Measurements from ENCODE around the gene ISLR.

The ISLR gene

DNA sequence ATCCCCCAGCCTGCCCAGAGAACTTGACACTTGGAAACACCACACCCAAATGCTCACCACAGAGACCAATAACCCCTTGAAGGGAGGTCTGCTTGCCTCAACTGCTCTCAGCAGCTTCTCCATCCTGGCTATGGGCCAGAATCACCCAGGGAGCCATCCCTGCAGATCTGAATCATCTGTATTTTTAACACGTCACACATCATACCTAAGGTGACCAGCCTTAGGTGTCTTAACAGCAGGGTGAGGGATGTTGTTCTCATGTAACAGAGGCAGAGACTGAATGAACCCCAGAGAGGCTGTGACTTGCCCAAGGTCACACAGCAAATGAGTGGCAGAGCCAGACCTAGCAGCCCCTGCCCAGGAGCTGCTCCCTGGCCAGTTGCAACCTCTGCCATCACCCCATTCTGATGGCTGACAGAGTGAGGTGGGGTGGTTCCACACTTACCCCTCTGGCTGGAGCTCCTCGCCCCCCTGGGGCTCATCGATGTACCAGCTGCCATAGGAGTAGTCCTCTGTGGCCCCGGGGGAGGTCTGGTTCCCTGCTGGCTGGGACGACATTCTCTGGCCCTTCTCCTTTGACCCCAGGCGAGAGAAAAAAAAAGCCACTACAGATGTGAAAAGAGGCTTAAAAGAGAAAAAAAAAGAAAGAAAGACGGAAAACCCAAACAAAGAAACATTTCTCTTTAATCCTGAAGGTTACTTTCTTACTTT, 28.4 kb downstream of the ISLR start:
- DNase-seq = no peak
- TF ChIP-seq POLR2A (IDR thresholded peaks at IDR 0.05; ENCODE audit: low read length) = no peak
- TF ChIP-seq GATA1 (IDR thresholded peaks at IDR 0.05; ENCODE audit: low read depth, low read length) = no peak

GRCh38 chr15:74202452-74203401, 29.2 kb downstream of the ISLR start, which contains the start of gene STRA6:
Gene STRA6 (minus strand): TSS chr15:74202787. CDS start chr15:74202267, 520 bp downstream.
- DNase-seq = peak; percentile 39 to 40
- TF ChIP-seq POLR2A (IDR thresholded peaks at IDR 0.05; ENCODE audit: low read length) (no peak), GATA1 (IDR thresholded peaks at IDR 0.05; ENCODE audit: low read depth, low read length) (no peak)

DNA sequence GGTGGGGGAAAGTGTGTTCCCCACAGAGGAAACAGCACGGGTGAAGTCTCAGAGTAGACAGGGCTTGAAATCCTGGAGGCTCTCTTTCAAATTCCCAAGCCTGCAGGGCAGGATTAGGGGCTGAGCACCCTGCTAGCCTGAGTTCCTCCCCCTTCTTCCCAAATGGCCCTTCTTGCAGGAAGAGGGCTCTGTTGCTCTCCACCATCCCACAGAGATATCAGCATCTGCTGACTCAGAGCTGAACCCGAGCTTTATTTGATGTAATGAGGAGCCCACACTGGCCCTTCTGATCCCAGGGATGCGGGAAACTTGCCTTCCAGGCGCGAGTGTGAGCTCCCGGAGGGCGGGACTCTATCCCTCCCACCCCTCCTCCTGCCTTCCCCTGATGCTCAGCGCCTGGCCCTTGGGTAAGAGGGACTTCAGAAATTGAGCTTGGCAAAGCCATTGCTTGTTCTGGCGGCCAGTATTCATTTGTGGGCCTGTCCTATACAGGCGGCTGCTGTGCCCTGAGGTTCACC, 30.5 kb downstream of the ISLR start:
- DNase-seq = no peak
- TF ChIP-seq POLR2A (IDR thresholded peaks at IDR 0.05; ENCODE audit: low read length) = no peak
- no peak for TF ChIP-seq GATA1 (IDR thresholded peaks at IDR 0.05; ENCODE audit: low read depth, low read length)

DNA sequence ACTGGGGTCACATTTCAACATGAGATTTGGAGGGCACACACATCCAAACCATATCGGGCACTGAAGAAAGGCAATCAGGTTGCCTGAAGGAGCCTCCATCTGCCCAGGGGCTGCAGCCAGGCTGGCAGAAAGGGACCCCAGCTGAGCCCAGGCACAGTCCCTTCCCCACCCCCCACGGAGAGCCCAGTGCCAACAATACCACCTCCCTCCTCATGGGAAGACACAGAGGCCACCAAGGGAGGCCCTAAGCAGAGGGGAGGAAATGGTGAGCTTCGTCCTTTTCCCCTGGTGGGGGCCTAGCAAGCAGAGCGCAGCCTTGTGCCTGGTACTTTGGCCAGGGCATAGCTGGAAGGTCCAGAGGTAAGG, 32.1 kb downstream of the ISLR start:
- no peak for DNase-seq
- TF ChIP-seq GATA1 (IDR thresholded peaks at IDR 0.05; ENCODE audit: low read depth, low read length) (no peak), POLR2A (IDR thresholded peaks at IDR 0.05; ENCODE audit: low read length) (no peak)

DNA sequence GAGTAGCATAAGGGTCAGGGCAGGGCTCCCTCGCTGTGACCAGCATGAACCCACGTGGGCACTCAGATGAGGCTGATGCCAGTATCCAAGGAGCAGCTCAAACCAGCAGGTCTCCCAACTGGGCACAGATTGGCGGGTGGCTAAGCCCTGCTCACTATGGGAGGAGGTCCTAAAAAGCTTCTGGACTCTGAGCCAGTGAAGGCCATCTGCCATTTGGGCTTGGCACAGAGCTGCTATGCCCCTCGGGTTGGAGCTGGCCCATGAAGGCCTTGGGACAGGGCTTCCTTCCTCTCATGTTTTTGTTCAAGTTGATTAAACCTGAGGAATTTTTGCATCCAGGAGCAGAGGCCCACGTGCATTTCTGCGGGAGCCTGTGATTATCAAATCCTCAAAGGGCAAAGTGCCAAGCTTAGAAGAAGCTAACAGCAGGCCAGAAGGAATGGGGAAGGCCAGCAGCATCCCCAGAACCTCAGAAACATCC, 33.3 kb downstream of the ISLR start:
- DNase-seq = no peak

GRCh38 chr15:74207652-74208440, 34.3 kb downstream of the ISLR start:
- DNase-seq = no peak
- TF ChIP-seq POLR2A (IDR thresholded peaks at IDR 0.05; ENCODE audit: low read length) = no peak
- TF ChIP-seq GATA1 (IDR thresholded peaks at IDR 0.05; ENCODE audit: low read depth, low read length) = no peak

More for the DNA sequence above, 33.3 kb downstream of the ISLR start:
- TF ChIP-seq POLR2A (IDR thresholded peaks at IDR 0.05; ENCODE audit: low read length) (no peak), GATA1 (IDR thresholded peaks at IDR 0.05; ENCODE audit: low read depth, low read length) (no peak)

GRCh38 chr15:74208496-74208895, 35.0 kb downstream of the ISLR start:
- DNase-seq = no peak
- TF ChIP-seq POLR2A (IDR thresholded peaks at IDR 0.05; ENCODE audit: low read length) = no peak
- TF ChIP-seq GATA1 (IDR thresholded peaks at IDR 0.05; ENCODE audit: low read depth, low read length) = no peak

- no peak for TF ChIP-seq POLR2A (IDR thresholded peaks at IDR 0.05; ENCODE audit: low read length)
- no peak for TF ChIP-seq GATA1 (IDR thresholded peaks at IDR 0.05; ENCODE audit: low read depth, low read length)
- DNase-seq = no peak
Observed at GRCh38 chr15:74208901-74209559, 35.5 kb downstream of the ISLR start.

GRCh38 chr15:74209560-74209958, 36.0 kb downstream of the ISLR start:
- no peak for TF ChIP-seq POLR2A (IDR thresholded peaks at IDR 0.05; ENCODE audit: low read length)
- TF ChIP-seq GATA1 (IDR thresholded peaks at IDR 0.05; ENCODE audit: low read depth, low read length) = no peak
- DNase-seq = no peak

GRCh38 chr15:74209997-74210671, 36.6 kb downstream of the ISLR start:
- no peak for TF ChIP-seq POLR2A (IDR thresholded peaks at IDR 0.05; ENCODE audit: low read length)
- peak; percentile 21 to 22 for DNase-seq

DNA sequence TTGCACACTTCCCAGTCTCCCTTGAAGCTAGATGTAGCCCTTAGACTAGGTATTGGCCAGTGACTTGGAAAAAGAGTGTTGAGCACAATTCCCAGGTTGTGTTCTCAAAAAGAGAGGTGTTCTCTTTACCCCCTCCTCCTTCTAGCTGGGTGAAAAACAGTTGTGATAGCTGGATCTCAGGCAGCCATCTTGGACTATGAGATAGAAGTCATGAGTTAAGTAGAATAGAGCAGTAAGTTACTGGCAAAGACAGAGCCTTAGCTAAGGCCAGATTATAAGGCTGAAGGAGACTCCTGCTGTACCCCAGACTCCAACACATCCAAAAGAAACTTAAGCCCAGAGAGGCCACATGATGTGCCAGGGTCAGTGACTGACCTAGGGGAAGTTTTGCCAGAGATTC, 37.2 kb downstream of the ISLR start:
- TF ChIP-seq POLR2A (IDR thresholded peaks at IDR 0.05; ENCODE audit: low read length) (no peak), GATA1 (IDR thresholded peaks at IDR 0.05; ENCODE audit: low read depth, low read length) (no peak)
- no peak for DNase-seq

- DNase-seq = no peak
- no peak for TF ChIP-seq GATA1 (IDR thresholded peaks at IDR 0.05; ENCODE audit: low read depth, low read length)
- no peak for TF ChIP-seq POLR2A (IDR thresholded peaks at IDR 0.05; ENCODE audit: low read length)
Observed at GRCh38 chr15:74211656-74212055, 38.1 kb downstream of the ISLR start.
